Mononuclear cell (primary cell): ENCODE results near the gene N4BP2. TPM values are rescaled to one million over a fixed set of nuclear protein-coding genes. Genes with fewer than 3 reads are reported as not detected.
A peak's percentile ranks its signal among the peaks of the same experiment; 100 is the strongest.
"Not testable (repeated sequence)": the region's sequence is repeated elsewhere in the genome, so short reads cannot be mapped to it uniquely, and the experiment has no call there.

Source experiments
- H3K27me3 ChIP-seq: 2 replicates; pipeline ENCODE4 v1.6.0; 2011; ENCODE audit warnings: low read length, control low read depth; ENCODE audit not compliant: insufficient read depth
- H3K4me1 ChIP-seq: 2 replicates; pipeline ENCODE4 v1.5.1; 2011; ENCODE audit warnings: mild to moderate bottlenecking, low read length, control low read depth; ENCODE audit not compliant: insufficient read depth
- H3K4me3 ChIP-seq: 2 replicates; pipeline ENCODE4 v1.5.1; 2011; ENCODE audit warnings: mild to moderate bottlenecking, low read length, moderate library complexity
- H3K9me3 ChIP-seq: 2 replicates; pipeline ENCODE4 v1.5.1; 2011; ENCODE audit warnings: low read depth, mild to moderate bottlenecking, control low read depth, low read length
- total RNA-seq: library from RNA; depleted of rRNA; stranded (reverse); fragments of >200 nt; gene quantifications from one replicate; pipeline ENCODE4 v1.2.3, GENCODE V29; 2012

The N4BP2 gene
- total RNA-seq, 1 donor = 36.2 TPM

DNA sequence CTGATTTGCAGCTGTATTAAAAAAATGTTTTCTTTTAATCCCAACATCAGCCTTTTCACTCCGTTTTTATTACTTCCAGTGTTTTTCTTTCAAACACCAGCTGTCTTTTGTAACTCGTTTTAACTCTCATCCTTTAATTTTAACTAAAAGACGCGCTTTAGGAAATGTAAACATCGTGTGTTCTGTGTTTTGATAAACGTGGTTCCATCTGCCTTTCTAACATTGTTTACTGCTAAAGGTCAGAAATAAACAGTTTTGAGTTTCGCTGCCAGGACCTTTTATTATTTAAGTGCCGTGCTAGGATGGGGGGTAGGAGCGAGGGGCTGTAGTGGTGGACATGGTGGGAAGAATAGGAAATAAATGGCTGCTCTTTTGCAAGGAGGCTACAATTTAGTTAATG is 1.5 kb downstream of the N4BP2 start:
- no peaks in the 10 kb centered on the region for H3K9me3 ChIP-seq
- peak overlapping the region; percentile 89 for H3K4me3 ChIP-seq
- peaks cover 26% of the 10 kb centered on the region for H3K4me1 ChIP-seq
- no peaks in the 10 kb centered on the region for H3K27me3 ChIP-seq

DNA sequence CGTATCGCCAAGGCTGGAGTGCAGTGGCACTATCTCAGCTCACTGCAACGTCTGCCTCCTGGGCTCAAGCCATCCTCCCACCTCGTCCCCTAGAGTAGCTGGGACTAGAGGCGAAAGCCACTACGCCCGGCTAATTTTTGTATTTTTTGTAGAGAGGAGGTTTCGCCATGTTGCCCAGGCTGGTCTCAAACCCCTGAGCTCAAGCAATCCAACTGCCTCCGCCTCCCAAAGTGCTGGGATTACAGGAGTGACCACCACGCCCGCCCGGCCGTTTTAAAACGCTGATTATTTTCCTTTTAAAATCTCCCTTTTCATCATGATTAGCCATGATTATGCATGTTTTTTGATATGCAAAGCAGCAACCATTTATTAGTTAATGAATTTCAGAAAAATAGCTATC is 2.2 kb downstream of the N4BP2 start:
- Histone ChIP-seq H3K4me1 (peaks cover 25% of the 10 kb centered on the region), H3K4me3 (no peak overlapping the region), H3K27me3 (no peaks in the 10 kb centered on the region), H3K9me3 (no peaks in the 10 kb centered on the region)

DNA sequence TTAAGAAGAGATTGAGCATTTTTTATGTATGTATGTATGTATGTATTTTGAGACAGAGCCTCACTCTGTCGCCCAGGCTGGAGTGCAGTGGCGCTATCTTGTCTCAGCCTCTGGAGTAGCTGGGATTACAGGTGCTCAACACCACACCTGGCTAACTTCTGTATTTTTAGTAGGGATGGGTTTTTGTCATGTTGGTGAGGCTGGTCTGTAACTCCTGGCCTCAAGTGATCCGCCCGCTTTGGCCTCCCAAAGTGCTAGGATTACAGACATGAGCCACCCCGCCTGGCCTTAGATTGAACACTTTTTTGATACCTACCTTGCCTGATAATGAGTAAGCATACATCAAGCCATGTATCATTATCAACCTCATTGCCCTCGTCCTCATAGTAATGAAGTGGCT is 2.7 kb downstream of the N4BP2 start:
- no peak overlapping the region for H3K4me3 ChIP-seq
- peaks cover 20% of the 10 kb centered on the region for H3K4me1 ChIP-seq
- H3K27me3 ChIP-seq = no peaks in the 10 kb centered on the region
- H3K9me3 ChIP-seq = no peaks in the 10 kb centered on the region

DNA sequence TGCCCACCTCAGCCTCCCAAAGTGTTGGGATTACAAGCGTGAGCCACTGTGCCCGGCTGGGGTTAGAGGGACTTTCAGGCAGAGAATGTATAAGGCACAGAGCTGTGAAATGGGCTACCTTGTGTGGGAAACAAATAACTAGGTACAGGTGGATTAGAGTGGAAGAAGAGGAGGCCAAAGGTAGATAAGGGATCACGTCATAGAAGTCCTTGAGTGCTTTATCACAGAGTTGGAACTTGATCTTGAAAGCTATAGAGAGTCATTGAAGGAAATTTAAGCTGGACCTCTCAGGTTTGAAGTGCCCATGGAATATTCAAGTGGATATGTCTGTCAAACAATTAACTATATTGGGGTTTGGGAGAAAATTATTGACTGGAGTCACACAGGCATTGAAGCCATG is 8.4 kb downstream of the N4BP2 start:
- no peaks in the 10 kb centered on the region for H3K27me3 ChIP-seq
- H3K4me1 ChIP-seq = peaks cover 17% of the 10 kb centered on the region
- no peak overlapping the region for H3K4me3 ChIP-seq
- H3K9me3 ChIP-seq = no peaks in the 10 kb centered on the region

DNA sequence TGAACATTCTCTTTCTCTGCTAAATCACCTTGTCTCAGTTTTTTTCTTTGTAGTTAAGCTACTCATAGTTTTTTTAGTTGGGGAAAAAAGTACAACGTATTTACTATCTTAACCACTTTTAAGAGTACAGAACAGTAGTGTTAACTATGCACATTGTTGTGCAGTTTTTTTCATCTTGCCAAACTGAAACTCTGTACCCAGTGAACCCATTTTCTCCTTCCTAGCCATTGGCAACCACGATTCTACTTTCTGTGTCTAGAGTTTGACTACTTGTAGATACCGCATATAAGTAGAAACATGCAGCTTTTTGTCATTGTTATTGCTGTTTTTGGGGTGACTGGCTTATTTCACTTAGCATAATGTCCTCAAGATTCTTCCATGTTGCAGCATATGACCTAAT is 10.0 kb downstream of the N4BP2 start:
- Histone ChIP-seq H3K27me3 (no peaks in the 10 kb centered on the region), H3K4me1 (peaks cover 25% of the 10 kb centered on the region), H3K4me3 (no peak overlapping the region), H3K9me3 (no peaks in the 10 kb centered on the region)

DNA sequence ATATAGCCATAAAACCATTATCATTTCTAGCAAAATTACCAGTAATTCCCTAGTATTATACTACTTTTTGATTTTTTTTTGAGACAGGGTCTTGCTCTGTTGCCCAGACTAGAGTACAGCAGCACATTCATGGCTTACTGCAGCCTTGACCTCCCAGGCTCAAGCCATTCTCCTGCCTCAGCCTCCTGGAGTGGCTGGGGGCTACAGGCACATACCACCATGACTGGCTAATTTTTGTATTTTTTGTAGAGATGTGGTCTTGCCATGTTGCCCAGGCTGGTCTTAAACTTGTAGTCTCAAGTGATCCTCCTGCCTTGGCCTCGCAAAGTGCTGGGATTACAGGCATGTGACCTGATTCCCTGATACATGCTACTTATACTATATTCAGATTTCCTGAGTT is 13.7 kb downstream of the N4BP2 start:
- no peak overlapping the region for H3K4me3 ChIP-seq
- peaks cover 25% of the 10 kb centered on the region for H3K4me1 ChIP-seq
- no peaks in the 10 kb centered on the region for H3K27me3 ChIP-seq
- no peaks in the 10 kb centered on the region for H3K9me3 ChIP-seq

DNA sequence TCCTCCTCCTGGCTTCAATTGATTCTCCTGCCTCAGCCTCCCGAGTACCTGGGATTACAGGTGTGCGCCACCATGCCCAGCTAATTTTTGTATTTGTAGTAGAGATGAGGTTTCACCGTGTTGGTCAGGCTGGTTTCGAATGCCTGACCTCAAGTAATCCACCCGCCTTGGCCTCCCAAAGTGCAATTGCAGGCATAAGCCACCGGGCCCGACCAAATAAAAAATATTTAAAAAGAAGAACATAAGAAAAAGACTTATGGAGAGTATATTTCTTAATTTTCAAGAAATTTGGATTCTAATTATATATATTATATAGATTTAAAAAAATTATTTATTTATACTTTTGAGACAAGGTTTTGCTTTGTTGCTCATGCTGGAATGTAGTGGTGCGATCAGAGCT is 29.8 kb downstream of the N4BP2 start:
- H3K4me1 ChIP-seq = no peaks in the 10 kb centered on the region
- no peak overlapping the region for H3K4me3 ChIP-seq
- H3K9me3 ChIP-seq = no peaks in the 10 kb centered on the region
- no peaks in the 10 kb centered on the region for H3K27me3 ChIP-seq

DNA sequence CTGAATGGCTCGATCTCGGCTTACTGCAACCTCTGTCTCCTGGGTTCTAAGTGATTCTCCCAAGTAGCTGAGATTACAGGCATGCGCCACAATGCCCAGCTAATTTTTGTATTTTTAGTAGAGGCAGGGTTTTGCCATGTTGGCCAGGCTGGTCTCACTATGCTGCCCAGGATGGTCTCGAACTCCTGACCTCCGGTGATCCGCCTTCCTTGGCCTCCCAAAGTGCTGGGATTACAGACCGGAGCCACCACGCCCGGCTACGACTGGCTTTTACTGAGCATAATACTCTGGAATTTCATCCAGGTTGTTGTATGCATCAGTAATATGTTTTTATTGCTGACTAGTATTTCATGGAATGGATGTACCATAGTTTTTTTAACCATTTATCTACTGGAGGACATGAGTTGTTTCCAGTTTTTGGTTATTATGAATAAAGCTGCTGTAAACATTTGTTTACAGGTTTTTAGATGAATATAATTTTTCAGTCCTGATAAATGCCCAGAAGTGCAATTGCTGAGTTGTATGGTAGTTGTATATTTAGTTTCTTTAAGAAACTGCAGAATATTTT is 31.2 kb downstream of the N4BP2 start:
- no peaks in the 10 kb centered on the region for H3K4me1 ChIP-seq
- no peaks in the 10 kb centered on the region for H3K27me3 ChIP-seq
- H3K4me3 ChIP-seq = no peak overlapping the region
- H3K9me3 ChIP-seq = no peaks in the 10 kb centered on the region

DNA sequence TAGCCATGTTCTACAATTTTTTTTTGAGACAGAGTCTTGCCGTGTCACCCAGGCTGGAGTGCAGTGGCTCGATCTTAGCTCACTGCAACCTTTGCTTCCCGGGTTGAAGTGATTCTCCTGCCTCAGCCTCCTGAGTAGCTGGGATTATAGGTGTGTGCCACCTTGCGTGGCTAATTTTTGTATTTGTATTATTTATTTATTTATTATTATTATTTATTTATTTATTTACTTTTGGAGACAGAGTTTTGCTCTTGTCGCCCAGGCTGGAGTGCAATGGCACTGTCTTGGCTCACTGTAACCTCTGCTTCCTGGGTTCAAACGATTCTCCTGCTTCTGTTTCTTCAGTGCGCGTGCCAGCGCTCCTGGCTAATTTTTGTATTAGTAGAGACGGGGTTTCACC is 36.8 kb downstream of the N4BP2 start:
- not testable (repeated sequence) for H3K4me1 ChIP-seq, H3K4me3 ChIP-seq, H3K27me3 ChIP-seq, H3K9me3 ChIP-seq

DNA sequence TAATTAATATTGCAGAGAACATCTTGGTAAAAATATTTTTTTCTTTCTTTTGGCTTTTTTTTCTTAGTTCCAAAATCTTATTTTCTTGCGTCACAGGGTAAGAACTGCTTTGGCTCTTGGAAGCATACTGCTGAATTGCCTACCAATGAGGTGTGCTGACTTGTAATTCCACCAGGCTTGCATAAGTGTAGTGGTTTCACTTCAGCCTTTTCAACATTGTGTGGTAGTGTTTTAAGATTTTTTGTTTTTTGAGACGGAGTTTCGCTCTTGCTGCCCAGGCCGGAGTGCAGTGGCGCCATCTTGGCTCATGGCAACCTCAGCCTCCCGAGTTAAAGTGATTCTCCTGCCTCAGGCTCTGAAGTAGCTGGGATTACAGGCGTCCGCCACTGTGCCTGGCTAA is 42.4 kb downstream of the N4BP2 start:
- H3K4me3 ChIP-seq = no peak overlapping the region
- H3K9me3 ChIP-seq = no peaks in the 10 kb centered on the region
- peaks cover 5% of the 10 kb centered on the region for H3K4me1 ChIP-seq
- H3K27me3 ChIP-seq = no peaks in the 10 kb centered on the region

DNA sequence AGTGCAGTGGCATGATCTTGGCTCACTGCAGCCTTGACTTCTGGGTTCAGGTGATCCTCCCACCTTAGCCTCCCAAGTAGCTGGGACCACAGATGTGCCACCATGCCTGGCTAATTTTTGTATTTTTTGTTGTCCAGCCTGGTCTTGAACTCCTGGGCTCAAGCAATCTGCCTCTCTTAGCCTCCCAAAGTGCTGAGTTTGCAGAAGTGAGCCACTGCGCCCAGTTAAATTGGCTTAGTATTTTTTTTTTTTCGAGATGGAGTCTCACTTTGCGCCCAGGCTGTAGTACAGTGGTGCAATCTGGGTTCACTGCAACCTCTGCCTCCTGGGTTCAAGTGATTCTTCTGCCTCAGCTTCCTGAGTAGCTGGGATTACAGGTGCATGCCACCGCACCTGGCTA is 50.5 kb downstream of the N4BP2 start:
- H3K4me1 ChIP-seq, H3K4me3 ChIP-seq, H3K27me3 ChIP-seq, H3K9me3 ChIP-seq: not testable (repeated sequence)

DNA sequence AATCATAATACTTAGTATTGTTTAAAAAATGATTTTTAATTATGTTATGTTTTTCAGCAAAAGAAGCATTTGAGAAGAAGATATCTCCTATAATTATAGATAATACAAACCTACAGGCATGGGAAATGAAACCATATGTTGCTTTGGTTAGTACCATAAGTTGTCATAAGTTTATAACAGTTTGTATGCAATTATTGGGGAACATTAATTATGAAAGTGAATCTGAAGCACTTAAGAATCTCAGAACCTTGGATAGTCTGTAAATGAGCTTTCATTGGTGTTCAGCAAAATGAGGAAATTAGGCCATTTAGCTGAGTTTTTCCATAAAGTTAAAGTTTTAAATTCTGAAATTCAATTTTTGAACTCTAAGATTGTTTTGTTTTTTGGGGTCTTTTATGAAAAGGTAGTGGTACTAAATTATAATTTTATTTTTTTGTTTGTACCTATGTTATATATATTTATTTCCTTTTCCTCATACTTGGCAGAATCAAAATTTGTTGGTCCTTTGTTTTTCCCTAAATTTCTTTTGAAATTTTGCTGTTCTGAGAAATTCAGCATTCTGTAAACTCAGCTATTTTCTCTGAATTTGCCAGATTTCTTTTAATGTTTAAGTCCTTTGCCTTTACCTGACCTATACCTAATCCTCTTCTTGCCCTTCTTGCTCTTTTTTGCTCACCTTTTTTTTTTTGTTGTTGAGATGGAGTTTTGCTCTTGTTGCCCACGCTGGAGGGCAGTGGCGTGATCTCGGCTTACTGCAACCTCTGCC is 55.6 kb downstream of the N4BP2 start:
- no peaks in the 10 kb centered on the region for H3K27me3 ChIP-seq
- no peaks in the 10 kb centered on the region for H3K4me1 ChIP-seq
- no peak overlapping the region for H3K4me3 ChIP-seq
- H3K9me3 ChIP-seq = no peaks in the 10 kb centered on the region

DNA sequence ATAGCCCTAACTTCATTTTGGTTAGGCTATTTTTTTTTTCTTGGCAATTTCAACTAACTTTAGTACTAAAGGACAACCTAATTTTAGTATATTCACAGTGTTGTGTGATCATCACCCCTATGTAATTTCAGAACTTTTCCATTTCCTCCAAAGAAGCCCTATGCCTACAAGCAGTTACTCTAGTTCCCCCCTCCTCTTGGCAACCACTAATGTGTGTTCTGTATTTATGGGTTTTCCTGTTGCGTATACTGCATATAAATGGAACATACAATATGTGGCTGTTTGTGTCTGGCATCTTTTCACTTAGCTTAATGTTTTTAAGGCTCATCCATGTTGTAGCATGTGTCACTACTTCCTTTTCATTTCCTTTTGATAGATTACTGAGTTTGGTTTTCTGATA is 57.6 kb downstream of the N4BP2 start:
- no peak overlapping the region for H3K4me3 ChIP-seq
- H3K4me1 ChIP-seq = no peaks in the 10 kb centered on the region
- H3K9me3 ChIP-seq = no peaks in the 10 kb centered on the region
- no peaks in the 10 kb centered on the region for H3K27me3 ChIP-seq

DNA sequence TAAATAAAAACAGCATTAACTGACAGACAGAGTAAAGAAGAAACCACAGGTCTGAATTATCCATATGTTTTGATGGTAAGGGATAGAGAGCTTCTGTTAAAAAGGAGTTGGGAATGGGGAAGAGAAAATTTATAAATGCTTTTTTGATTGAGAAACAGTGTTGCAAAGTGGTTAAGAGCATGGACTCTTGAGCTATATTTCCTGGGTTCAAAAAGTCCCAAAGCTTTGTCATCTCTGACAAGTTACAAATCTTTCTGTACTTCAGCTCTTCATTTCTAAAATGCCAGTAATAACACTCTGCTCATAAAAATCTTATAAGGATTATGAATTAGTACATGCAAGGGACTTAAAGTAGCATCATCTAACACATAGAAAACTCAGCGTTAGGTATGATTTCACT is 62.2 kb downstream of the N4BP2 start:
- H3K4me3 ChIP-seq = no peak overlapping the region
- no peaks in the 10 kb centered on the region for H3K27me3 ChIP-seq
- no peaks in the 10 kb centered on the region for H3K9me3 ChIP-seq
- H3K4me1 ChIP-seq = peaks cover 16% of the 10 kb centered on the region

DNA sequence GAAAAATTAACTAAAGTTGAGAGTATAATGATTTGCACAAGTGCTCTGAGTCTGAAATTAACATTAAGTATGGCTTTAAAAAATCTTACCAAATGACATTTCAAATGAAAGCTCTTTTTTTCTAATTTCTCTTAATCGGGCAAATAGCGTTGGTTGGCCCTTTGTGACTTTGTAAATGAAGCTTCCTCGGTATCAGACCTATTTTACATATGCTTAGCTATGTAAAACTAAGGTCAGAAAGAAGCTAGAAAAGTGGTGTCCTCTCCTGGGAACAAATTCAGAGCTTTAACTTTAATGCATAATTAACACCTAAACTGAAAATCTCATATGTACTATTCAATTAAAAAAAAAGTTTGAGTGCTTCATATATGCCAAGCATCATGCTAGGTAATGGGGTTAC is 62.7 kb downstream of the N4BP2 start:
- H3K27me3 ChIP-seq = no peaks in the 10 kb centered on the region
- no peak overlapping the region for H3K4me3 ChIP-seq
- H3K4me1 ChIP-seq = peaks cover 16% of the 10 kb centered on the region
- H3K9me3 ChIP-seq = no peaks in the 10 kb centered on the region

DNA sequence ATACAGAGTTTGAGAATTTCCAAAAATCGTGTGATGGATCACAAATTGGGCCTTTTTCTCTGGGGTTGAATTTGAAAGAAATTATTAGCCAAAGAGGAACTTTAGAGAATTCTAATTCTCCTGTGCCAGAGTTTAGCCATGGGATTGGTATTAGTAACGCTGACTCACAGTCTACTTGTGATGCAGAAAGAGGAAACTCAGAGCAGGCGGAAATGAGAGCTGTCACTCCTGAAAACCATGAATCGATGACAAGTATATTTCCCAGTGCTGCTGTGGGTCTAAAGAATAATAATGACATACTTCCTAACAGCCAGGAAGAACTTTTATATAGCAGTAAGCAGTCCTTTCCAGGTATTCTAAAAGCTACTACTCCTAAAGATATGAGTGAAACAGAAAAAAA is 64.9 kb downstream of the N4BP2 start:
- Histone ChIP-seq H3K4me1 (peaks cover 24% of the 10 kb centered on the region), H3K9me3 (no peaks in the 10 kb centered on the region), H3K4me3 (no peak overlapping the region), H3K27me3 (no peaks in the 10 kb centered on the region)
